ENCODE results near the gene UBE3C. TPM values are rescaled to one million over a fixed set of nuclear protein-coding genes. Genes with fewer than 3 reads are reported as not detected.

Gene UBE3C
- total RNA-seq, 4 donors from 2014 or later, result 62.6 to 91.8 (median 73.7) TPM

- TF ChIP-seq, protein P1, sequence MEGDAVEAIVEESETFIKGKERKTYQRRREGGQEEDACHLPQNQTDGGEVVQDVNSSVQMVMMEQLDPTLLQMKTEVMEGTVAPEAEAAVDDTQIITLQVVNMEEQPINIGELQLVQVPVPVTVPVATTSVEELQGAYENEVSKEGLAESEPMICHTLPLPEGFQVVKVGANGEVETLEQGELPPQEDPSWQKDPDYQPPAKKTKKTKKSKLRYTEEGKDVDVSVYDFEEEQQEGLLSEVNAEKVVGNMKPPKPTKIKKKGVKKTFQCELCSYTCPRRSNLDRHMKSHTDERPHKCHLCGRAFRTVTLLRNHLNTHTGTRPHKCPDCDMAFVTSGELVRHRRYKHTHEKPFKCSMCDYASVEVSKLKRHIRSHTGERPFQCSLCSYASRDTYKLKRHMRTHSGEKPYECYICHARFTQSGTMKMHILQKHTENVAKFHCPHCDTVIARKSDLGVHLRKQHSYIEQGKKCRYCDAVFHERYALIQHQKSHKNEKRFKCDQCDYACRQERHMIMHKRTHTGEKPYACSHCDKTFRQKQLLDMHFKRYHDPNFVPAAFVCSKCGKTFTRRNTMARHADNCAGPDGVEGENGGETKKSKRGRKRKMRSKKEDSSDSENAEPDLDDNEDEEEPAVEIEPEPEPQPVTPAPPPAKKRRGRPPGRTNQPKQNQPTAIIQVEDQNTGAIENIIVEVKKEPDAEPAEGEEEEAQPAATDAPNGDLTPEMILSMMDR (IDR thresholded peaks at IDR 0.05; ENCODE audit: low read depth), result no peak
Measured at GRCh38 chr7:157160433-157160832, 21.7 kb downstream of the UBE3C start.

GRCh38 chr7:157165987-157166386 lies 27.3 kb downstream of the UBE3C start:
- TF ChIP-seq, protein P1 (IDR thresholded peaks at IDR 0.05; ENCODE audit: low read depth), result no peak

DNA sequence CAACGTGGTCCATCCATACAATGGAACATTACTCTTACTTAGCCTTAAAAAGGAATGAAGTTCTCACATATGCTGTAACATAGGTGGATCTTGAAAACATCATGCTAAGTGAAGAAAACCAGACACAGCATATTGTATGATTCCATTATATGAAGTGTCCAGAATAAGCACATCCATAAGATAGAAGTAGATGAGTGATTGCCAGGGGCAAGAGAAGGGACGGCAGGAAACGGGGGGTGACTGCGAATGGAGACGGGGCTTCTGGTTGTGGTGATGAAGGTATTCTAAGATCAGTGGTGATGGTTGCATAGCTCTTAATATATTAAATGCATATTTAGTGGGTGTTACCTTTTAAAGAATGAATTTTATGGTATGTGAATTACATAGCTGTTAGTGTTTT lies 29.8 kb downstream of the UBE3C start:
- TF ChIP-seq, protein P1 (IDR thresholded peaks at IDR 0.05; ENCODE audit: low read depth), result no peak

DNA sequence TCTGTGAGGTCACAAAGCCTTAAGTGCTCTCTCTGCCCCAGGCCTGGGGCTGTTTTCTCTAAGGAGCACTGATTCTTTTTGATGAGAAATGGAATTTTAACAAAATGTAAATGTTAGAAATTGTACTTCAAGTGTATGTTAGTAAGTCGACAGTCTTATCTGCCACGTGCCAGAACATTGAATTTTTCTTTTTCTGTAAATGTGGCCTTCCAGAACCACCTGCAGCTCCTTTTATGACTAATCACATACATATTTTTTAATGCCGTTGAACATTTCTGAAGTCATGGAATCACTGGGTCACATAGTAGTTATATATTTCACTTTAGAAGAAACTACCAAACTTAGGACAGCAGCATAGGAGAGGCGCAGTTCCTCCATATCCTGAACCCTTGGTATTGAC lies 38.0 kb downstream of the UBE3C start:
- TF ChIP-seq, protein P1 (IDR thresholded peaks at IDR 0.05; ENCODE audit: low read depth), result no peak

- TF ChIP-seq, protein P1 (IDR thresholded peaks at IDR 0.05; ENCODE audit: low read depth), result no peak
Measured at GRCh38 chr7:157177333-157177982, 38.7 kb downstream of the UBE3C start.

DNA sequence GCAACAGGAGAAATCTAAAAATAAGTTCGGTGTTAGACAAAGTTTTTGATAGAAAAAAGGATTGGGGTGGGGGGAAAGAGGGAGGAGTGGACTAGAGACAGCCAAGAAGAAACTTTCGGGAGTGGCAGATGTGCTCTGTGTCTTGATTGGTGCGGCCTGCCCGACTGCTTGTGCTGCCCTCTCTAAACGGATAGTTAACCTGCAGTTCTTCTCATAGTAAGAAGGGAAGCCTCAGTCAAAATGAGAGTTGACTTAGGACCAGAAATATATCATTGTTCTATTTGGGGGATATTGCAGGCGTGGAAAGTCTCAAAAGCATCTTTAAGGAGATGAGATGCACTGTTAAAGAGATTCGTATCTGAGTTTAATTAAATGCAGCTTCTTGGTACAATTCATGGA lies 39.3 kb downstream of the UBE3C start:
- TF ChIP-seq, protein P1 (IDR thresholded peaks at IDR 0.05; ENCODE audit: low read depth), result no peak

- TF ChIP-seq, protein P1 (IDR thresholded peaks at IDR 0.05; ENCODE audit: low read depth), result no peak
Measured at GRCh38 chr7:157183832-157184231, 45.1 kb downstream of the UBE3C start.
